OCI-LY1 (cell line): ENCODE data around the gene CYP2C19.

Experiments used
- EZH2 ChIP-seq: fragments of 200-600 bp; sonication (generic), shearing (Covaris generic); IDR thresholded peaks from 2 replicates; pipeline ENCODE4 v1.8.0; 2017; ENCODE audit warnings: borderline replicate concordance, mixed run types, mild to moderate bottlenecking, antibody characterized with exemption, low read length, moderate library complexity, mixed read lengths
- TF ChIP-seq, protein P1 (sequence below): fragments of 200-600 bp; sonication (generic), shearing (Covaris generic); IDR thresholded peaks from 2 replicates; pipeline ENCODE4 v1.5.1; 2017; ENCODE audit warnings: mild to moderate bottlenecking, antibody characterized with exemption, low read length, moderate library complexity, mixed read lengths

GRCh38 chr10:94850766-94851165, 88.3 kb downstream of the CYP2C19 start:
- TF ChIP-seq, protein P1, sequence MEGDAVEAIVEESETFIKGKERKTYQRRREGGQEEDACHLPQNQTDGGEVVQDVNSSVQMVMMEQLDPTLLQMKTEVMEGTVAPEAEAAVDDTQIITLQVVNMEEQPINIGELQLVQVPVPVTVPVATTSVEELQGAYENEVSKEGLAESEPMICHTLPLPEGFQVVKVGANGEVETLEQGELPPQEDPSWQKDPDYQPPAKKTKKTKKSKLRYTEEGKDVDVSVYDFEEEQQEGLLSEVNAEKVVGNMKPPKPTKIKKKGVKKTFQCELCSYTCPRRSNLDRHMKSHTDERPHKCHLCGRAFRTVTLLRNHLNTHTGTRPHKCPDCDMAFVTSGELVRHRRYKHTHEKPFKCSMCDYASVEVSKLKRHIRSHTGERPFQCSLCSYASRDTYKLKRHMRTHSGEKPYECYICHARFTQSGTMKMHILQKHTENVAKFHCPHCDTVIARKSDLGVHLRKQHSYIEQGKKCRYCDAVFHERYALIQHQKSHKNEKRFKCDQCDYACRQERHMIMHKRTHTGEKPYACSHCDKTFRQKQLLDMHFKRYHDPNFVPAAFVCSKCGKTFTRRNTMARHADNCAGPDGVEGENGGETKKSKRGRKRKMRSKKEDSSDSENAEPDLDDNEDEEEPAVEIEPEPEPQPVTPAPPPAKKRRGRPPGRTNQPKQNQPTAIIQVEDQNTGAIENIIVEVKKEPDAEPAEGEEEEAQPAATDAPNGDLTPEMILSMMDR: no peak
- TF ChIP-seq EZH2: no peak
